Esophagus squamous epithelium (tissue), 4 donors: ENCODE measurements around the gene STT3B.

ENCODE experiments used
- CTCF ChIP-seq, 6 experiments: fragments of 450-650 bp in 4 of 6; fragments of 200-600 bp in 2 of 6; sonication (generic) in 2 of 6; IDR thresholded peaks; one replicate each; pipeline ENCODE4 v1.5.1; 2016 to 2019; ENCODE audit warnings: antibody characterized with exemption in 6 of 6, mild to moderate bottlenecking in 4 of 6, moderate library complexity in 4 of 6
- POLR2A ChIP-seq, 4 donors: fragments of 450-650 bp; IDR thresholded peaks; one replicate each; pipeline ENCODE4 v1.6.1; 2017; ENCODE audit warnings: antibody characterized with exemption in 4 of 4, mild to moderate bottlenecking in 4 of 4, moderate library complexity in 3 of 4

GRCh38 chr3:31561891-31562290 is 29.2 kb downstream of the STT3B start:
- TF ChIP-seq CTCF (IDR thresholded peaks at IDR 0.05) (no peak), POLR2A (IDR thresholded peaks at IDR 0.05) (no peak)
